PC-9 (cell line): ENCODE data around the gene ATRNL1.

ENCODE experiments used
- EZH2 ChIP-seq: fragments of 200-600 bp; sonication (generic); IDR thresholded peaks from 2 replicates; pipeline ENCODE4 v1.8.0; 2017; ENCODE audit warnings: antibody characterized with exemption, low read depth
- TF ChIP-seq, protein P1 (sequence below): fragments of 200-600 bp; sonication (generic); conservative IDR thresholded peaks from 2 replicates; pipeline ENCODE4 v1.6.1; 2017; ENCODE audit warnings: mixed run types, antibody characterized with exemption, mild to moderate bottlenecking, moderate library complexity

GRCh38 chr10:115720121-115720520 lies 627.0 kb downstream of the ATRNL1 start:
- TF ChIP-seq, protein P1, sequence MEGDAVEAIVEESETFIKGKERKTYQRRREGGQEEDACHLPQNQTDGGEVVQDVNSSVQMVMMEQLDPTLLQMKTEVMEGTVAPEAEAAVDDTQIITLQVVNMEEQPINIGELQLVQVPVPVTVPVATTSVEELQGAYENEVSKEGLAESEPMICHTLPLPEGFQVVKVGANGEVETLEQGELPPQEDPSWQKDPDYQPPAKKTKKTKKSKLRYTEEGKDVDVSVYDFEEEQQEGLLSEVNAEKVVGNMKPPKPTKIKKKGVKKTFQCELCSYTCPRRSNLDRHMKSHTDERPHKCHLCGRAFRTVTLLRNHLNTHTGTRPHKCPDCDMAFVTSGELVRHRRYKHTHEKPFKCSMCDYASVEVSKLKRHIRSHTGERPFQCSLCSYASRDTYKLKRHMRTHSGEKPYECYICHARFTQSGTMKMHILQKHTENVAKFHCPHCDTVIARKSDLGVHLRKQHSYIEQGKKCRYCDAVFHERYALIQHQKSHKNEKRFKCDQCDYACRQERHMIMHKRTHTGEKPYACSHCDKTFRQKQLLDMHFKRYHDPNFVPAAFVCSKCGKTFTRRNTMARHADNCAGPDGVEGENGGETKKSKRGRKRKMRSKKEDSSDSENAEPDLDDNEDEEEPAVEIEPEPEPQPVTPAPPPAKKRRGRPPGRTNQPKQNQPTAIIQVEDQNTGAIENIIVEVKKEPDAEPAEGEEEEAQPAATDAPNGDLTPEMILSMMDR = no peak
- no peak for TF ChIP-seq EZH2
